GM18517 (cell line): ENCODE results near the gene CLECL1.

Experiments
- ATAC-seq: cut with Tn5 transposase; IDR thresholded peaks from one replicate; pipeline ENCODE4 v1.9.1; 2021; ENCODE audit warnings: mild to moderate bottlenecking, moderate library complexity; ENCODE audit not compliant: unreplicated experiment

The CLECL1 gene

DNA sequence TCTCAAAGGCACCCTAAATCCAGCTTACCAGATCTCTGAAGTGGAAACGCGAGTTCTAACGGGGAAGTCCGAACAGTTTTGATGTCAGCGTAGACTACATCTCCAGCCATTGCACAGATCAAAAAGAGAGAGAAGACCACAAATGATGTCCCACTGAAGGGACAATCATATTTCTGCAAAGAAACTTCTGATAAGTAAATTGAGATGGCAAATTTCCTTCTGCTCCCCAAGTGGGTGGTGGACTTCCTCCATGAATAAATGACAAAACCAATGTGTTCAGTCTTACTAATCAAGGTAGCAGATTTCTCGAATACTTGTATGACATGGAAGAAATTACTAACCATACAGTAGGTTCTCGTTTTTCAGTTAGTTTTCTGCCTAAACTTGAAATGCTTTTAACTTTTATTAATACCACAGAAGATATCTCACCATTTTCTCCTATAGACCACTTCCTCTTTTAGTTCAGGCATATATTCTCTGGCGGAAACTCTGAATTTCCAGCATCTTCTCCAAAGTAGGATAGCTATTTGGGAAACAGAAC is at the start of gene CLECL1:
TSS of gene CLECL1 (minus strand) at position 177 of the 541 bp plus-strand sequence.
- ATAC-seq: peak; percentile 35

DNA sequence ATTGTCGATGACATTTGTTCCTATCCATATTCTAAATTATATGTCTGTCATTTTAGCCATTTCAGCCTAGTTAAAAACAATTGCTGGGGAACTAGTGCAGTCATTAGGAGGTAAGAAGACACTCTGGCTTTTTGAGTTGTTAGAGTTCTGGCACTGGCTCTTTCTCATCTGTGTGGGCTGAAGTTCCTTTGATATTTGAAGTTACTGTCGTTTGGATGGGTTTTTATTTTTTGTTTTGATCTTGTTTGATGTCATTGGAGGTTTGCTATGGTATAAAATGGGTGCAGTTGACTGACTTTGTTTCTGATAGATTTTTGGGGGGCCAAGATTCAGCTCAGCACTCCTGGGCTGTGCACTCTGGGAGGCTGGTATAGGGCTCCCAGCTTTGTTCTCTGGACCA is 48.5 kb upstream of the CLECL1 start:
- no peak for ATAC-seq

DNA sequence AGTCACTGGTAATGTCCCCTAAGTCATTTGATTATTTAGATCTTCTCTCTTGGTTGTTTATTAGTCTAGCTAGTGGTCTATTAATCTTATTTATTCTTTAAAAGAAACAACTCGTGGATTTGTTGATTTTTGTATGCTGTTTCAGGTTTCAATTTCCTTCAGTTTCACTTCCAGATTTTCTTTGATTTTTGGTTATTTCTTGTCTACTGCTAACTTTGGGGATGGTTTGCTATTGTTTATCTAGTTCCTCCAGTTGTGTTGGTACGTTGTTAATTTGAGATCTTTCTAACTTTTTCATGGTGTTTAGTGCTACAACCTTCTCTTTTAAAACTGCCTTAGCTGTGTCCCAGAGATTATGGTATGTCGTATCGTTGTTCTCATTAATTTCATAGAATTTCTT is 46.3 kb upstream of the CLECL1 start:
- ATAC-seq: no peak

DNA sequence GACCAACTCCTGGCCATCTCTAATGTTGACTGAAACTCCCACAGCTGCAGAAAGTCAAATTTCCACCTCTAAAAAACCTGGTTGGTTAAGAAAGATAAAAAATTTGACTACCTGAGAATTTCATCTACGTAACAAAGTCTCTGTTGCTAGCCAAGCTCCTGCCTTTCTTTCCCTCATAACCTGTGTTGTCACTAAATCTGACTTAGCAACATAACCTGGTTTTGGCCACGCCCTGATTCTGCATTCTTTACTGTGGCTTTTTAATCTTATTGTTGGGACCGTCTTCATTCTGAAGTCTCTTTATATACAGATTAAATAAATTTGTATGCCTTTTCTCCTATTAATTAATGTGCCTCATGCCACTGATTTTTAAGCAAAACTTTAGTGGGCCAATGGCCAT is 43.9 kb upstream of the CLECL1 start:
- ATAC-seq: no peak

DNA sequence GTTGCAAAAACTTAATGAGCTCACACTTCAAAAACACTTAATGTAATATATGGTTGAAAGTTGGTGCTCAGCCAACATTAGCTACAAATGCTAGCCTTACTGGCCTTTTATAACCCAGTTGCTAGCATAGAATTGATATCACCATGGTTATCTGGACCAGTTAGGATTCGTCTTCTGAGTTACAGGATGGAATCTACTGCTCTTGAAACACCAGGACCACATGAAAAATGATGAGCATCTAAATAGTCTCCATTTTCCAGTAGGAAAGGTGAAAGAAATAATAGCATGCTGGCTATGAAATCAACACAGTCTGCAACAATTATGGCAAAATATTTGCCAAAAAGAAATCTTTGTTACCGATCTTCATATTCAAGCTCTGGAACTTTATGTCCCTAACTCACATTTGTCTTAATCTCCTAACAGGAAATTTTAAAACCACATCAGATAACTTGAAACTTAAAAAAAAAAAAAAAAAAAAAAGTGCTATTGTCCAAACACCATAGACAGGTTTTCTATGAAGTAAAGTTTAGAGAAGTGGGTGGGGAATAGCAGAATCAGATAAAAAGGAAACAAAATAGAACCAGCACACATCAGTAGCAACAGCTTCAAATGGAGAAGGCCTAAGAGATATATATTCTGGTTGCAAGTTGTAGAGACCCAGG is 40.5 kb upstream of the CLECL1 start:
- ATAC-seq: no peak

DNA sequence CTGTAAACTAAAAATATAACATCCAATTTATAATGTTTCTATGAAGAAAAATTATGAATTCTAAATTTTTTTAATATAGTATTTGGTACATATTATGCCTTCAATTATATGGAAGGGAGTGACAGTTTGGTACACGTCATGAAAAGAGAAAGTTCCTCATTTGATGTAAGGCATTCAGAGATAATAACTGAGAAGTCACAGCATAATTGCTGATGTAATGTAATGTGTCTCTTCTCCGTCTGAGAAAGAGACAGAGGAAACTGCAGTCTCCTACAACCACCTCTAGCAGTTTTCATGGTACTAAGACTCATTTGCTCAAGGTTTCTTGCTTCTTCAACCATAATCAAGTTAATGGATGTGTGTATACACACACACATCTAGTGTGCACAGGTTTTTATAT is 30.1 kb upstream of the CLECL1 start:
- no peak for ATAC-seq

DNA sequence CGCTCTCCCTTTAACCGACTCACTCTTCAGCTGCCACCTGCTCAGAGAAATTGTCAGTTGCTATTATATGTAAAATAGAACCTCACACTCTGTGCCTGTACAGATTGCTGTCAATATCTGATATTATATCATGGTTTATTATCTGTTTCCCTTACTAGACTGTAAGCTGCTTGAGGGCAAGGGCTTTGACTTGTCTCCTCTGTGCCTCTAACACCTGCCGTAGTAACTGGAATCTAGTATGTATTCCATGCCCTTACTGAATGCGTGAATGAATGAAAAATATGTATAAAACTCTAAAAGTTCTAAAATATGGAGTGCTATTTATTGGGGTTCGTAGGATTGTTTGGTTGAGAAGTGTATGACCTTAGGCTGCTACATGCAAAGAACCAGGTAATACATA is 29.5 kb upstream of the CLECL1 start:
- ATAC-seq: no peak

DNA sequence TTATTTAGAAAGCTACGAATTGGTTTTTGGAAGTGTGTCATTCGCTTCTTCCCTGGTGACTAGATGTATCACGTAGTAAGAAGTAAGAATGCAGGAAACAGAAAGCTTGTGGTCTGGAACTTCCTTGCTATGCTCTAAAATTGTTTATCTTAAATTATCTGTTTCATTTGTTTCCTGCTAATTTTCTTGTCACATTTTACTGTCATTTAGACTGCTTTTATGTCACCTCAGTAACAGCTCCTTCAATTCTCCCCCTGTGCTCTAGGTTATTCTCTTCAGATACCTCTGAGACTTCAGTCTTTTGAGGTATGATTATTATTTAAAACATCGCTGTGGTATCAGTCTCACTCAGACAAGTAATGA is 28.5 kb upstream of the CLECL1 start:
- no peak for ATAC-seq

DNA sequence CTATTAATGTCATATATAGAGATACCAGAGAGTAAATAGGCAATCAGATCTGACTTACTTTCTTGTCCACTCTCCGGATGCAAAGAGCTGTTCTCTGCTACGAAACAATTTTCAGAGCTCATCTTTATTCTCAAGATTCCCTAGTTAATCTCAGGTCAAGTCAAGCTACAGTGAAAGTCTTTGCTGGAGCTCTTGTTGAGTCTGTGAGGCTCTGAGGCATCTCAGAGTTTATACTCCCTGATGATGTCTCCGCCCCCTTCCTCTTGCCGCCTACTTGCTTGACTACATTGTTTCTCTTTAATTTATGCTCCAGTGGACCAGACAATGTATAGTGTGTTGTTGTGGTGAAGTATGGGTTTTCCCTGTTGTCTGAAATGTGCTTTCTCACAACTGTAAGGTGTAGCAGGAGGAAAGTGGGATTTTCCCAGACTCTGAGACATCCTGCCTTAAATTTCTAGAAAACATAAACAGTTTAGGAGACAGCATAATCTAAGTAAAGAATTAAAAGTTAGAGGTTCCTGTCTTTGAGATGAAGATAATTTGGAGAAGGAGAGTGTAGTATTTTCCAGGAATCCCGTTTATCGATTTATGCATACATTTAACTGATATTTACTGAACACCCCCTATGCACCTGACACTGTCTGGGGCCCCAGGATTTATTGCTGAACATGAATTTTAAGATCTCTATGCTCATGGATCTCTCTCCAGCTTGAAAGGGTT is 28.0 kb upstream of the CLECL1 start, which contains the start of gene CD69:
TSS of gene CD69 (minus strand) at position 203 of the 720 bp plus-strand sequence. CDS start at position 122, 81 bp downstream.
- peak; percentile 34 for ATAC-seq

DNA sequence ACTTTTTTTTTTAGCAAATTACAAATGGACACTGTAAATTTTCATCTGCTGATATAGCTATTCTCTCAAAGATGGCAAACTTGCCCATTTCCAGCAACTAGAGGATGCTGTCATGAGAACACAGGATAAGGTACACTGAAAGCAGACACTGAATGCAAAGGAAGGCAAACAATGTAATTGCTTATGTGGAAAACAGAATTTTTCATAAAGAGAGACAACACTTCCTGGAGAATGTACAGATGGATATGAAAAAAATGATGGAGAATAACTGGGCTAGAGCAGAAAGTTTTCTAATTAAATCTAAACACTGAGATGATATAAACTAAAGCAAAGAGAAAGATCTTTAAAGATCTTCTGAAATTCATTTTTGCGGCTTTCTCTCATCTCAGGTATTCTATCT is 27.2 kb upstream of the CLECL1 start:
- no peak for ATAC-seq

DNA sequence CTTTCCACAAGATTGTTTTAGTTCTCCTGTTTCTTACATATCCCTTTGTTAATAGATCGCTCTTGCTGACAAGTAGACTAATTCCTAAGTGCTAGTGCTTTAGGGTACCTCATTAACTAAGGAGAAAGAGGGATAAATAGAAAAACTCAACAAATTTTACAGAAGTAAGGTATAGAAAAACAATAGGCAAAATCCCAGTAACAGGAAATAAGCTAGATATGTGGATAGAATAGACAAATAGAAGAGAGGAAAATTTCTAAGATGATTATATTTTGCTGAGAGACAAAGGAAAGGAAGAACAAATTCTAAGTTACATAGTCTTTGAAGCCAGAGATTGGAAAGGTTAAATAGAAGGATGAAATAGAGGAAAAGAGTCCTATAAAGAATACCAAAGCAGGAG is 26.8 kb upstream of the CLECL1 start:
- ATAC-seq: no peak

DNA sequence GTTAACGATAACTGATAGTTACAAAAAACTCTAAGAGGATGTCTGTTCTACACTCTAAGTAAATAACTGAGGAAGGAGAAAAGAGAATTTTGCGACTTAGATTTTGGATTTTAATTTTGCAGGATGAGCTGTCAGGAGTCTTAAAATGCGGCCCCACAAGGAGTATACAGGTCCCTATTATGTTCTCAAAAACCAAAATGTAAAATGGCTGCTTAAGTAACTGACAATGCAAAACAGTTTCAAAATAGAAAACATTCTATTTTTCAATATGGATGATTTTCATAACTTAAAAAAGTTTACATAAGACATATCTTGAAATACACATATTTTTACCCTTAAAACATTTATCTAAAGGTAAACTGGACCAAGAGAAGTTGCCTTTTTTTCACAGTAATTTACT is 25.2 kb upstream of the CLECL1 start:
- no peak for ATAC-seq

DNA sequence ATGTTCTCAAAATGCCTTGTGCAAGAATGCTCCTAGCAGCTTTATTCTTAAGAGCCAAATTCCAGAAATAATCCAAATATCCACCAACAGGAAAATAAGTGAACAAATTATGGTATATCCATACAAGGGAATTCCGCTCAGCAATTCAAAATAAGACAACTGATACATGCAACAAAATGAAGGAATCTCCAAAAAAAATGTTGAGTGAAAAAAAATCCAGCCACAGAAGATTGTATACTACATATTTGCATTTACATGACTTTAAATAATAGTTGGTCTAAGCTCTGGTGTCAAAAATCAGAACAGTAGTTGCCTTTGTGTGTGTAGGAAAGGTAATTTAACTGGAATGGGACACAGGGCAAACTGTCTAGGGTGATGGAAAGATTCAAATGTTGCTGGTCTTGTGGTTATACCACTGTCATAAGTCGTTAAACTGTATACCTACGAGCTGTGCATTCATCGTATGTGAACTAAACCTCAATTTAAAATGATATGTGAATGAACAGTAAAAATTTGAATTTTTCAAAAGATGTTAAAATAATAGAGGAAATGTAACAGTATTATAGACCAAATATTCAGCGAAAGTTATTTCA is 24.6 kb upstream of the CLECL1 start:
- no peak for ATAC-seq

DNA sequence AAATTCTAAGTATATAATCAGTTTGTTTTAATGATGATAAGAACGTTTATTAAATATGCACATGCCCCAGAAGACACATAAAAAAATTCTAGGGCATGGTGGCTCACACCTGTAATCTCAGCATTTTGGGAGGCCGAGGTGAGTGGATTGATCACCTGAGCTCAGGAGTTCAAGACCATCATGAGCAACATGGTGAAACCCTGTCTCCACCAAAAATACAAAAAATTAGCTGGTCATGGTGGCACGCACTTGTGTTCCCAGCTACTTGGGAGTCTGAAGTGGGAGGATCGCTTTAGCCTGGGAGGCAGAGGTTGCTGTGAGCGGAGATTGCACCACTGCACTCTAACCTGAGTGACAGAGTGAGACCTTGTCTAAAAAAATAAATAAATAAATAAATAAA is 23.8 kb upstream of the CLECL1 start:
- ATAC-seq: no peak

DNA sequence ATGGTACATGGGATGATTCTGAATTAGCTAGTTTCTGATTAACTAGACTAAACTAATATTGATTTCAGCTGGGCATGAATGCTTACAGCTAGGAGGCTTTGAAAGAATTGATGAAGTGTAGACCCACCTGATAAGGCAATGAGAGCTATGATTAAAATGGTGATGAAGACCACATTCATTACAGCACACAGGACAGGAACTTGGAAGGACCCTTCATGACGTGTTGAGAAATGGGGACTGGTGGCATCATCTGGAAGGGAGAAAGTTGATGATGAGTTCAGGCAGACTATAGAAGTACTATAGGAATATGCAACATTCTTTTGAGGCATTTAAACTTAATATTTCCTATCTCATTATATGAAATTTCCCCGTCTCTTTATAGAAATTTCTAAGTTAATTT is 23.3 kb upstream of the CLECL1 start:
- no peak for ATAC-seq

DNA sequence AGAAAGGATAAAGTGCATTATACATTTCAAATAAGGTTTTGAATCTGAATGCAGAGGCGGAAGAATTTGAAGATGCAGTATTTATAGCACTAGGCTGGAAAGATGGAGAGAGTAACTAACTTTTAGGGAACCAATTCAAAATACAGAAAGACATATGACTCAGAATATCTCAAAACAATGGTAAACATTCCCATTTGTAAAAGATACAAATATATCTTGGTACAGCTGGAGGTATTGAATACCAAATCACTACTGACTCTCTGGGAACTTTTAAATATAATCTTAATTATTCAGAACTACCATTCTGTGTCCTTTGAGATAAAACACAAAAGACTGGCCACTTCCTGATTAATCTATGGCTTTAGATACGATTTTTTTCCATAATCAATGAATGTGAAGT is 22.7 kb upstream of the CLECL1 start:
- no peak for ATAC-seq

DNA sequence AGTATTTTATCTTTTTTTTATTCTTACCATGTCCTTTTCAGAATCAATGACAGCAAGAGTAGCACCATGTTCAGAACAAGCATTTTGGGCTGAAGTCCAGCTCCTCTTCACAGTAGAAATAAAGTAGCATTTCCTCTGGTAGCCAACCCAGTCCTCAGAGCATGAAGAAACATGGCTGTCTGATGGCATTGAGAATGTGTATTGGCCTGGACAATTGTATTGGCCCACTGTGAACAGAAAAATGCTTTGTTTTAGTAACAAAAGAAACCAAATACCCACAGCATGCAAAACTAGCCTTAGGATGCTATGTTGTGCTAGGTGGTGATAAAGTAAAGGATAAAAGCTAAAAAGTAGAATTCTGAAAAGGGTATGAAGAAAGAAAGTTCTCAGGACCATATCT is 22.1 kb upstream of the CLECL1 start:
- no peak for ATAC-seq

DNA sequence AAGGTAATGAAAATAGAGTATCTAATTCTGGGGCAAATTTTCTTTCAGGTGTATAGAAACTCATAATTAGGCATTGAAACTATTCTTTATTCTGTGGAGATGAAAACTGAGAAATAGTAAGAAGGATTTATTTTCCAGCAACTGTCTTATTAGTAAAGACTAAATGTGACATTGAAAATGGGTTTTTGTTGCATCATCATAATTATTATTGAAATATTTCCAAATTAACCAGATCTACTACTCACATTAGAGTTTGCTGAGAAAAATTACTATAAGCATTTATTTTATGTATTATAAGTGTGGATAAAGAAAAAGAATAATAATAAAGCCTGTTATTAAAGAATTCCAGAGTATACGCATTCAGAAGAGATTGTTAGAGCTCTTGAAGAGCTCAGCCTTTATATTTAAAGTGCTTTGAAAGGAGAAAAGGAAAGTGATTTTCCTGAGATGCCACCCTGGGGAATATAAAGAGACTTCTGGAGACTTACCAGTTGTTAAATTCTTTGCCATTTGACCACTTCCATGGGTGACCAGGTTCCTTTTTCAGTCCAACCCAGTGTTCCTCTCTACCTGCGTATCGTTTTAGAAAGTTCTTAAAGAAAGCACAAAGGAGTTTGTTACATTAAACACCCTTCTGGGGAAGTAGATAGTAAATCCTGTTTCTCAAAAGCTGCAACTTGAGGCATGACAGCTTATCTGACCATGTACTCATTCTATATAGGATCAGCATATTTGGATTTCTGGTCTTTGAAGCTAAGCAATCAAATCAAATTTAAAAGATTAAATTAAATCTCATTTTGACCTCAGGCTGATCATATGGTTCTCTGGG is 21.4 kb upstream of the CLECL1 start:
- no peak for ATAC-seq

DNA sequence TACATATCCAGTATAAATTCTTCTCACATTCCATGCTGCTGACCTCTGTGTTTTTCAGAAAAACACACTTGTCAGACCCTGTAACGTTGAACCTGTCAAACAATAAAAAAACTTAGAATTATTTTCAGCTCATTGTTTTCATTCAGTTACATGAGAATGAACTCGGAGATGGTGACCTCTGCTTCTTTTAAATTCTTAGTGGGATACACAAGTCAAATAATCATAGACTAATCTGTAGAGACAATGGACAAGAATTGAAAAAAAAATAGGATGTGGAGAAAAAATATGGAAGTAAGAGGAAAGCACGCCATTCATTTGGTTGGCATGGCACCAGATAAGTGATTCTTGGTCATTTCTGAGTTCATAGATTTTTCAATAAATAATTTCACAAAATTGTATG is 20.6 kb upstream of the CLECL1 start:
- no peak for ATAC-seq

DNA sequence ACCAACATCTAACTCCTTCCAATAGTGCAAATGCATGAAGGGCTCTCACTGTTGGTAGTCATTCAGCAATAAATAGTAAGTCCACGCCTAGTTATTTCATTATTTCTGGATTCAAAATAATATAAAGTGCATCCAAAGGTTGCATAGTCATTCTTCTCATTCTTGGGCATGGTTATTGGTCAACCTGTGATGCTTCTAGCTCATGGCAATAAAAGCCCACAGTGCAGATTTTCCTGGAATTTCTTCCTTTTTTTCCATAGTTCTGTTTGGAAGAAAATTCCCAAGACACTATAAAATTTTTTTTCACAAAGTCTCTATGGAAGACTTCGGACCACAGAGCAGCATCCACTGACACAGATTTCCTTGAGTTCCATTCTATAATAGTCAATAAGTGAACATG is 20.2 kb upstream of the CLECL1 start:
- no peak for ATAC-seq
